ENCODE results near the gene CCDC188.
A peak's percentile ranks its signal among the peaks of the same experiment; 100 is the strongest.

CCDC188 gene

DNA sequence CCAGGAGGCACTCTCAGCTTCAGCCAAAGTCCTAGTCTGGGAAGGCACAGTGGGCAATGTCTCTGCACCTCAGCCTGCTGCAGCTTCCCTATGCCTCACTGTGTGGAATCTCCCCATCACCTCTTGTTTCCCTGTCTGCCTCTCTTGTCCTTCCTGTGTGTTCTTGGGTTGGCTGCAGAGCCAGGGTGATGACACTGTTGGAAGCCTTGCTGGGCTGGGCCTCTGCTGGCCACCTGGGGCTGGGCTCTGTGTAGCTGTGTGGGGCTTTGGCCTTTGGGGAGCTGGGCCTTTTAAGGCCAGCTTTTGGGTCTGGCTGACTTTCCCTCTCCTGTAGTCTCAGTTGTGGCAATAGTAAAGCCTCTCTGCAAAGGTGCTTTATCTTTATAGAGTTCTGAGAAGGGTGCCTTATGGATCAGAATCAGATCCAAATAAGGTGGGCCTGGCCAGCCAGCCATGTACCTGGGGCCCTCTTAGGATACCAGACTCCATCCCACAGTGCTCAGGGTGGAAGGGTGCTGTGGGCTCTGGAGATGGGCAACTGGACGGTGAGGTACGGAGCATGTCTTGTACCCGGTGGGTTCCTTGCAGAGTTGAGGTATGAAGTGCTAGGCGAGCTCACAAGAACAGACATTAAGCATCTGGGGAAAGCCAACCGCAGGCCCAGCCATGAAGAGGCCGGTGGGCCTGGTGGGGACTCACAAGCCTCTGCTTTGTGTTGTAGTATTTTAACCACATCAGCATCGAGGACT is 45.2 kb downstream of the CCDC188 start:
- DNase-seq (ENCODE audit: low spot score), result no peak
- Mint-ChIP-seq H3K27me3 (ENCODE audit: low read depth) (no peaks in the 10 kb centered on the region), H3K9me3 (no peaks in the 10 kb centered on the region), H3K27ac (no peak overlapping the region), H3K4me1 (ENCODE audit: low read depth) (peaks cover 14% of the 10 kb centered on the region), H3K4me3 (no peak overlapping the region), H3K36me3 (ENCODE audit: low read depth) (peaks cover 35% of the 10 kb centered on the region)

DNA sequence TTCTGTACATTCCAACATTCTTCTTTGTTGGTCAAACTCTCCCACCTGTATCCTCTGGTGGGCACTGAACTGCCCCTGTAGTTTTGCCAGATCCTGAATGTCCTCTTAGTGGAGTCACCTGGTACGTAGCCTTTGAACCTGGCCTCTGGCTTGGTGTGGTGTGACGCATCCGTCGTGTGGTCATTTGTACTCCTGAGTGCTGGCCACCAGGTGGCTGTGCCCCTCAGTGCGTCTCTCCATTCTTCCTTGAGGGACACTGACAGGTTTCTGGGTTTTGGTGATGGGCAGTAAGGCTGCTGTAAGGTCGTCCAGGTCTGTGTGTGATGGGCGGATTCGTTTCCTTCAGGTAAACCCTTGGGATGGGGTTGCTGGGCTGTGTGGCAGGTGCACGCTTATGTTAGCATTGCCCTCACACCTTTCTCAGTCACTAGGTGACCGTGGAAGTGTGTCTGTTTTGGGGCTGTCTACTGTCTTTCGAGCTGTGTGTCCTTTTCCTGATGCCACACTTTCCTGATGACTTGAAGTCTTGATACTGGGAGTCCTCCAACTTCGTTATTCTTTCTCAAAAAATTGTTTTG is 48.6 kb downstream of the CCDC188 start:
- no peak for DNase-seq (ENCODE audit: low spot score)
- no peaks in the 10 kb centered on the region for H3K27me3 Mint-ChIP-seq (ENCODE audit: low read depth)
- peaks cover 35% of the 10 kb centered on the region for H3K4me1 Mint-ChIP-seq (ENCODE audit: low read depth)
- no peak overlapping the region for H3K4me3 Mint-ChIP-seq
- H3K27ac Mint-ChIP-seq, result peak overlapping the region; percentile 58
- H3K36me3 Mint-ChIP-seq (ENCODE audit: low read depth), result peaks cover 52% of the 10 kb centered on the region
- no peaks in the 10 kb centered on the region for H3K9me3 Mint-ChIP-seq

- Mint-ChIP-seq H3K4me3 (no peak overlapping the region), H3K27me3 (ENCODE audit: low read depth) (no peaks in the 10 kb centered on the region), H3K27ac (peak overlapping the region; percentile 41), H3K36me3 (ENCODE audit: low read depth) (peaks cover 52% of the 10 kb centered on the region), H3K4me1 (ENCODE audit: low read depth) (peaks cover 38% of the 10 kb centered on the region), H3K9me3 (no peaks in the 10 kb centered on the region)
- no peak for DNase-seq (ENCODE audit: low spot score)
Measured at GRCh38 chr22:20101638-20102037, 49.2 kb downstream of the CCDC188 start.

- no peaks in the 10 kb centered on the region for H3K27me3 Mint-ChIP-seq (ENCODE audit: low read depth)
Measured at GRCh38 chr22:20099099-20099711, 51.6 kb downstream of the CCDC188 start.

More at GRCh38 chr22:20099099-20099711, 51.6 kb downstream of the CCDC188 start:
- H3K36me3 Mint-ChIP-seq (ENCODE audit: low read depth), result peaks cover 66% of the 10 kb centered on the region
- peaks cover 42% of the 10 kb centered on the region for H3K4me1 Mint-ChIP-seq (ENCODE audit: low read depth)
- H3K9me3 Mint-ChIP-seq, result no peaks in the 10 kb centered on the region
- H3K27ac Mint-ChIP-seq, result peak overlapping the region; percentile 96
- DNase-seq (ENCODE audit: low spot score), result no peak
- peak overlapping the region; percentile 81 for H3K4me3 Mint-ChIP-seq
